Fibroblast of skin of left quadriceps (primary cell): ENCODE data around the gene EFCAB14.
A peak's percentile ranks its signal among the peaks of the same experiment; 100 is the strongest.
"Not testable (repeated sequence)": the region's sequence is repeated elsewhere in the genome, so short reads cannot be mapped to it uniquely, and the experiment has no call there.

ENCODE experiments used
- DNase-seq, 2 experiments: peaks; one replicate each; pipeline ENCODE4 v3.0.0-alpha.2; 2013; ENCODE audit warnings: low read depth in 2 of 2

Gene EFCAB14

DNA sequence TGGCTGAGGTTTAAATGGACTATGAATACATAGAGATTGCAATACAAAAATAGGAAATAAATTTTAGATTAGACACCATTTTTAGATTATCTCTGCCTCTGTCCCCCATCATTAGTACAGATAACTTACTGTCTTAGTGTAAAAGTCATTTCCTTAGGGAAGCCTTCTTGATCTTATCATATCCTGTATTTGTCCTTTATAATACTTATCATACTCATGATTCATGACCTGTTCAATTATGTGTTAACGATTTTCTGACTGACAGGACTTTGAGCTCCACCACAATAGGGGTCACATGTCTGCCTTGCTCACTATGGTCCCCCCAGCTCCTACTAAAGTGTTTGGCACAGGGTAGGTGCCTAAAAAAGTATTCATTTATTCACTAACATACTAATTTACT, 32.7 kb downstream of the EFCAB14 start:
- no peak for DNase-seq

DNA sequence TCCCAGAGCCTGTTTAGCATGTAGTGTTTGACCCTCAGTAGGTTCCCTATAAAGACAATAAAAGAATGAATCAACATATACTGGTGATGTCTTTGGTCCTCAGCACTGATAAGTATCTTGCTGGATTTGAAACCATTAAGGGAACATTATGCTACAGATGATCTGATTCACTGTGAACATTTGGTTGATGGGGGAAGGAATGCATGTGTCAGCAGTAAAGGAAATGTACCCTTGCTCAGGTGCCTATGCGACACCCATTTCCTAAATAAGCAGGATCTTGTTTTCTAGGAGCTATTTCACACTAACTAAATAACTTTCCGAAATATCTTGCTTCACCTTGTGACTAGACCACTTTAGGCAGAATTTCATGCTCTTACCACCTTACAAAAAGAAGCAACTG, 34.2 kb downstream of the EFCAB14 start:
- no peak for DNase-seq

DNA sequence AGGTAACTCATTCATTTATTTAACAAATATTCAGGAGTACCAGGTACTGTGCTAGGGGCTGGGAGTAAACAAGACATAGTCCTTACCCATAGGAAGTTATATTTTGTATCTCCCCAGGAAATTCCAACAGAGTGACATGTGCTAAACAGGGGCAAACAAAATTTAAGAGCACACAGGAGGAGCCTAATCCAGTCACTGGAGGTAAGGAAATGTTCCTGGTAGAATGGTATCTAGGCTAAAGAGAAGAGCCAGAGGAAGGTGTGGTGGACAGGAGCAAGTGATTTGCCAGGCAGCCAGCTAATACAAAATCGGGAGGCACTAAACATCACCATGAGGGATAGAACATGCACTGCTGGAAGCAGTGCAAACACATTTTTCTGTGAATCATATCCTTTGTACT, 36.9 kb downstream of the EFCAB14 start:
- no peak for DNase-seq

GRCh38 chr1:46681333-46682034, 37.4 kb downstream of the EFCAB14 start:
- DNase-seq: no peak

DNA sequence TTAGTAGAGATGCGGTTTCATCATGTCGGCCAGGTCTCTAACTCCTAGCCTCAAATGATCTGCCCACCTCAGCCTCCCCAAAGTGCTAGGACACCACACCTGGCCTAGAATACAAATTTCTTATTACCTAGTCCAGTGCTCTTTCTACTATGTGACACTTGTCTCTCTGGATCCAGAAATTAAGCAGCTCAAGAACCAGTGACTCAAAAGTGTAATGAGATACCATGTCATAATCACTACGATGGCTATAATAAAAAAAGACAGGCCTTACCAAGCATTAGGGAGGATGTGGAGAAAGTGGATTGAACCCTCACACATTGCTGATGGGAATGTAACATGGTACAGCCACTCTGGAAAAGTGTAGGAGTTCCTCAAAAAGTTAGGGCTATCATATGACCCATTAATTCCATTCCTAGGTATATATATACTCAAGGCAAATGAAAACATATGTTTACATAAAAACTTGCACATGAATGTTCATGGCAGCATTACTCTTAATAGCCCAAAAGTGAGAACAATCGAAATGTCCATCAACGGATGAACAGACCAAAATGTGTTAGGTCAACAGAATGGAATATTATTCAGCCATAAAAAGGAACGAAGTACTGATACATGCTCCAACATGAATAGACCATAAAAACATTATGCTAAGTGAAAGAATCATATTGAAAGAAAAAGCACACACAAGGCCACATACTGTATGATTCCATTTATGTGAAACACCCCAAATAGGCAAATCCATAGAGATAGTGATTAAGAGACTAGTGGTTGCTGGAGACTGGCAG, 38.9 kb downstream of the EFCAB14 start:
- DNase-seq: no peak

DNA sequence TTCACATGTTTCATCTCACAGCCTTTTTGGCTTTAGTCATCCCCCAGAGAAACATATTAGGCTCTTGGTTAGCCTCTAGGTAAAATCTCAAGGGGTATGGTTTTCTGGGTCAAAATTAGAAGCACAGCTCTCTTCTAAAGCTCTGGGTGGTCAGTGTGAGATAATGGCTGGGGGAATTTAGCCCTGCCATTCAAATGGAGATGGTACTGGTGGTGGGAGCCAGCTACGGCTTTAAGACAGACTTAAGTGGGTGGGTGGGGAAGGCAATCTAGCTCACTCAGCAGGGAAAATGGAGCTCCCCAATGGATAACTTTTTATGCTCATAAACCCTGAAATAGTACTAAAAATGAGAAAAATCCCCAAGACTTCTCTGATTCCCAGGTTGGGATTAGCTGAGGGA, 41.6 kb downstream of the EFCAB14 start:
- DNase-seq: no peak

GRCh38 chr1:46676531-46676930, 42.4 kb downstream of the EFCAB14 start:
- DNase-seq: no peak

- DNase-seq: no peak
Observed at GRCh38 chr1:46675549-46676314, 43.2 kb downstream of the EFCAB14 start.

GRCh38 chr1:46673749-46674182, 45.1 kb downstream of the EFCAB14 start:
- DNase-seq: no peak

DNA sequence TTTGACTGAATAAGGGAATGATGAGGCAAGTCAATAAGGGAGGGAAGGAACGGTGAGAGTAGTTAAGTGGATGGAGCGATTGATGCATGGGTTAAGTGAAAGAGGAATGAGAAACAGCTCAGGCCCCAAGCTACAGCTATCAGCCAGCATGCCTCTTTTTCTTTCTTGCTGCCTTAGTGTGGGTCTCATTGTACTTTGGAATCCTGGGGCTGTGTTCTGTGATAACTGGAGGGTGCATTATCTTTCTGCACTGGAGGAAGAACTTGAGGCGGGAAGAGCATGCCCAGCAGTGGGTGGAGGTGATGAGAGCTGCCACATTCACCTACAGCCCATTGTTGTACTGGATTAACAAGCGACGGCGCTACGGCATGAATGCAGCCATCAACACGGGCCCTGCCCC, 46.2 kb downstream of the EFCAB14 start:
- no peak for DNase-seq

- DNase-seq: no peak
Observed at GRCh38 chr1:46671554-46671953, 47.4 kb downstream of the EFCAB14 start, which contains the start of gene TEX38. Gene TEX38, plus strand, starts transcription at chr1:46671854. Its CDS starts 81 bp downstream, at chr1:46671935.

DNA sequence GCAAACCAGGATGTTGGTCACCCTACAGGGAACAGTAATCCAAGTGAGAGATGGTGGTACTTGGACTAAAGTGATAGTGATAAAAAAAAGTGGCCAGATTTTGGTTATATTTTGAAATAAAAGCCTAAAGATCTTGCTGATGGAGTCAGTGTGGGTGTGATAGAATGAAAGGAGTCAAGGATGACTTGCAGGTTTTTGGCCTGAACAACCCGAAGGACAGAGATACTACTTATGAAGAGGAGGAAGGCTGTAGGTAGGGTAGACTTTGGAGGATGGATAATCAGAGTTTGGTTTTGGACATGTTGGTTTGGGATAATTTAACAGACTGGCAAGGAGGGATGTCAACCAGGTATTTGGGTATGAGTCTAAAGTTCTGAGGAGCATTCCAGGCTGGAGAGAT, 48.8 kb downstream of the EFCAB14 start:
- no peak for DNase-seq

DNA sequence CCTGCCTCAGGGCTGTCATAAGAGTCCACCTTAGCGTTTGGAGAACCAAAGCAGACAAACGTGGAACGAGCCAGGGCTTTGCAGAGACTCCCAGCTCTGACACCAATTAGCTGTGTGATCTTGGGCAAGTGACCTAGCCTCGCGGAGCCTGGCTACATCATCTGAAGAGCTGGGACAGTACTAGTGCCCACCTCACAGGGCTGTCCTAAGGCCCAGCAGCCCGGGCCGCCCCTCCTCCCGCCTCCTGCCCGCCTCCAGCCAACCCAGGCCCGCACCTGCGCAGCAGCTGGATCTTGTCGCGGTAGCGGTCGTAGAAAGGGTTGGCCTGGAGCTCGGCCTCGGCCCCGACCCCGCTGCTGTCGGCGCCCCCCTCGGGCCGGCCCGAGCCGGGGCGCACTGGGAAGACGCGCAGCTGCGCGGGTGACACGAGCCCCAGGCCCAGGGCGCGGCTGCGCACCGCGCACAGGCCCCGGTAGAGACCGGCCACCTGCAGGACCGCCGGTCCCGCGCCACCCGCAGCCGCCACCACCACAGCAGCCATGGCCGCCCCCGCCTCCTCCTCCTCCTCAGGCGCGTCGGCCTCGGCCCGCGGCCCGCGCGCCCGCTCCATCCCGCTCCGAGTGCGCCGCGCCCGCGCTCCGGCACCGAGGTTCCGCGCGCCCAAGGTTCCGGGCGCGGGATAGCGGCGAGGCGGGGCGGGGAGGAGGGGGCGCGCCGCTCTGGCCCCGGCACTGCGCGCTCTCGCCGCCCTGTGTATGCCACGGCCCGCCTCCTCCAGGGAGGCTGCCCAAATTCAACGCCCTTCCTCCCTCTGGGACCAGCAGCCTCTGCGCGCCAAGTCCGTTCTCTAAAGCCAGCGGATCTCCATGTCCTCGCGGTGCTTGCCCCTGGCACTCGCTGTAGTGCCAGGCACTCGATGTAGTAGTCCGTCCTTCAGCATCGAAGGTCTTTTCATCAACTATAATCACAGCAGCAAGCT, 50.8 kb downstream of the EFCAB14 start, which contains the start of gene ATPAF1:
Gene ATPAF1 (minus strand): TSS at position 583 of the 979 bp plus-strand sequence. CDS start 42 bp downstream, at position 541.
- peak in 1 of 2 experiments; percentile 37 for DNase-seq

DNA sequence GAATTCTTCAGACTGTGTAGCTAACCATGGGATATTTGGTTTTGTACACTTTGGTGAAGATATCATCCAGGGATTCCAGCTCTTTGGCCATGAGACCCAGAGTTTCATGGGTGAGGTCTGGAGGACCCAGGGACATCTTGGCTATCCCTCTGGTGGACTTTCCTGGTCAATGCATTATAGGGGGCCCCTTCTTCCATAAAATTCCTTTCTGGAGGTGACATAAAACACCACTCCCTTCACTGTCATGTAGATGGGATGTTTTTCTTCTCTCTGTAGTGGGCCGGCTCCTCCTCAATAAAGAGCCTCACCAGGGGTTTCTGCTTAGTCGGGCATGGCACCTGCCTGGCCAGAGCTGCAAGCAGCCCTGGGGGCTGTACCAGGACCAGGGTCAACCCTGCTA, 52.9 kb downstream of the EFCAB14 start:
- no peak for DNase-seq

- not testable (repeated sequence) for DNase-seq
Observed at GRCh38 chr1:46662919-46663318, 56.0 kb downstream of the EFCAB14 start.

DNA sequence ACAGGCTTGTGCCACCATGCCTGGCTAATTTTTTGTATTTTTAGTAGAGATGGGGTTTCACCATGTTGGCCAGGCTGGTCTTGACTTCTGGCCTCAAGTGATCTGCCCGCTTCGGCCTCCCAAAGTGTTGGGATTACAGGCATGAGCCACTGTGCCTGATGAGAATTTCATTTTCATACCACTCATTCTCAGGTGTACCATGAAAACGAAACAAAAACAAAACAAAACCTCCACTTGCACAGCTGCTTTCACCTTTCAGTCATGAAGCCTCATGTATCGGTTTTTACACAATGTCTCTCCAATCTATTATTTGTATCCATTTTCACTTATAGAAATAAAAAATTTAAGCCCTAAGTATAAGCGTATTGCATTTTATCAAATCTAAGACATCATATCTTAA, 58.8 kb downstream of the EFCAB14 start:
- DNase-seq: not testable (repeated sequence)

- DNase-seq: no peak
Observed at GRCh38 chr1:46659307-46659870, 59.5 kb downstream of the EFCAB14 start.

- no peak for DNase-seq
Observed at GRCh38 chr1:46657775-46658174, 61.1 kb downstream of the EFCAB14 start.

DNA sequence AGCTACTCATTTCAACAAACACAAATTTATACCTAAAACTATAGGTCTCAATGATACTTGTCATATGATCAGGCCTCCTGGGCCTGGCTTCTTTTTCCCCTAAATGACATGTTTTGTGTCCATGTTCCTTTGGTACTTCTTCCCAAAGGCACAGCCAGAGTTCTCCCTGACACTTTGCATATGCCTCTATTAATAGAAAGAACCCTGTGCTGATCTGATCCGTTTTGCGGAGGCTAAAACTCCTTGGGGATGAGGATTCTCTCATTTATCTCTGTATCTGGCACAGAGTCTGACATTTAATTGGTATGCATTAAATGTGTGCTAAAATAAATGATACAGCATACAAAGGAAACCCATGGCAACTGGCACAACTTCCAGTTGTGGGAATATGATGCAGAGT, 62.3 kb downstream of the EFCAB14 start:
- no peak for DNase-seq

DNA sequence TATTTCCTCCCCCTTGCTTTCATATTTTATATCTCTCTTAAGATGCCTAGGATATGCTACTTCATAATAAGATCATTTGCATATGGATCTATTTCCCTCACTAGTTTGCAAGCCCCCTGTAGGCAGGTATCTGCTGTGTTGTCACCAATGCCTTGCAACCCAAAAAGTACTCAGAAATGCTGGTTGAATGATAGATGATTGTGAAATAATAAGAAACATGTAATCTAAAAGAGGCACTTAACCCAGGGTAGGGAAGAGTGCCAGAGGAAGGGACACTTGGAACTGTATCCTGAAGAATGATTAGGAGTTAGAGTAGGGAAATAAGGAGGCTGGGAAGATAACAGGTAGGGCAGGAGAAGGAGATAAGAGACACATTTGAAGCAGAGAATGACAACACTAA, 63.1 kb downstream of the EFCAB14 start:
- no peak for DNase-seq

DNA sequence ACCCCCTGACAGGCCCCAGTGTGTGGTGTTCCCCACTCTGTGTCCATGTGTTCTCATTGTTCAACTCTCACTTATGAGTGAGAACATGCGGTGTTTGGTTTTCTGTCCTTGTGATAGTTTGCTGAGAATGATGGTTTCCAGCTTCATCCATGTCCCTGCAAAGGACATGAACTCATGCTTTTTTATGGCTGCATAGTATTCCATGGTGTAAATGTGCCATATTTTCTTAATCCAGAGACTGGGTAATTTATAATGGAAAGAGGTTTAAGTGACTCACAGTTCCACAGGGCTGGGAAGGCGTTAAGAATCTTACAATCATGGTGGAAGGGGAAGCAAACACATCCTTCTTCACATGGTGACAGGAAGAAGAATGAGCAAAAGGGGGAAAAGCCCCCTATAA, 64.2 kb downstream of the EFCAB14 start:
- not testable (repeated sequence) for DNase-seq
